ENCODE results near the gene ADIPOQ. TPM values are rescaled to one million over a fixed set of nuclear protein-coding genes. Genes with fewer than 3 reads are reported as not detected.

The ADIPOQ gene
- total RNA-seq, 3 donors from 2014 or later (not counting 1 experiment from before 2014, with no cell fraction given) = not detected

- H3K4me1 ChIP-seq (ENCODE audit: control insufficient read depth, insufficient read depth, low read length) = peaks cover 14% of the 10 kb centered on the region
- intact Hi-C loops (cut with micrococcal nuclease) = loop anchor here (10.0 kb wide), 1 partner anchor 54 kb away; the partner anchor contains the start of gene ST6GAL1
- Mint-ChIP-seq H3K9me3 (no peaks in the 10 kb centered on the region), H3K36me3 (no peaks in the 10 kb centered on the region), H3K27ac (no peak overlapping the region), H3K4me1 (peaks cover 35 to 39% of the 10 kb centered on the region in 2 donors), H3K27me3 (ENCODE audit: low read depth in 2 of 2) (no peaks in the 10 kb centered on the region), H3K4me3 (no peak overlapping the region)
- no peaks in the 10 kb centered on the region for H3K36me3 ChIP-seq (ENCODE audit: control insufficient read depth, insufficient read depth, low read length)
- TF ChIP-seq CTCF (IDR thresholded peaks at IDR 0.05) = no peak
- peaks cover 3% of the 10 kb centered on the region for H3K9me3 ChIP-seq (ENCODE audit: control insufficient read depth, insufficient read depth, low read length)
- ATAC-seq = no peak
- WGBS (ENCODE audit: insufficient coverage) = 72% methylated on average over 4 of the region's 4 CpGs
- DNase-seq = no peak
- H3K4me3 ChIP-seq (ENCODE audit: low read length) = no peak overlapping the region
- no peaks in the 10 kb centered on the region for H3K27me3 ChIP-seq (ENCODE audit: control insufficient read depth, insufficient read depth, low read length)
- H3K27ac ChIP-seq (ENCODE audit: low read length) = no peak overlapping the region
Observed at GRCh38 chr3:186880406-186880805, 37.9 kb downstream of the ADIPOQ start.

- intact Hi-C loops (cut with micrococcal nuclease) = loop anchor here (10.0 kb wide), 1 partner anchor 53 kb away; the partner anchor contains the start of gene ST6GAL1
- TF ChIP-seq CTCF (IDR thresholded peaks at IDR 0.05) = no peak
- WGBS (ENCODE audit: insufficient coverage) = 29% methylated on average over 3 of the region's 4 CpGs
- Histone ChIP-seq H3K9me3 (ENCODE audit: control insufficient read depth, insufficient read depth, low read length) (peaks cover 3% of the 10 kb centered on the region), H3K36me3 (ENCODE audit: control insufficient read depth, insufficient read depth, low read length) (no peaks in the 10 kb centered on the region), H3K27me3 (ENCODE audit: control insufficient read depth, insufficient read depth, low read length) (no peaks in the 10 kb centered on the region), H3K4me1 (ENCODE audit: control insufficient read depth, insufficient read depth, low read length) (peaks cover 14% of the 10 kb centered on the region), H3K4me3 (ENCODE audit: low read length) (no peak overlapping the region), H3K27ac (ENCODE audit: low read length) (no peak overlapping the region)
- H3K4me1 Mint-ChIP-seq = peaks cover 35 to 39% of the 10 kb centered on the region in 2 donors
- no peaks in the 10 kb centered on the region for H3K9me3 Mint-ChIP-seq
- H3K36me3 Mint-ChIP-seq = no peaks in the 10 kb centered on the region
- no peak for DNase-seq
- H3K27me3 Mint-ChIP-seq (ENCODE audit: low read depth in 2 of 2) = no peaks in the 10 kb centered on the region
- H3K4me3 Mint-ChIP-seq = peak overlapping the region; percentile 61
- ATAC-seq = peak in 2 of 3 donors; percentile 12 to 41
- H3K27ac Mint-ChIP-seq = peak overlapping the region; percentile 25 to 47
Observed at GRCh38 chr3:186882150-186882524, 39.6 kb downstream of the ADIPOQ start.

GRCh38 chr3:186882881-186883685, 40.6 kb downstream of the ADIPOQ start:
- Mint-ChIP-seq H3K4me1 (peaks cover 39 to 43% of the 10 kb centered on the region in 2 donors), H3K27ac (peak overlapping the region; percentile 41 to 45), H3K4me3 (peak overlapping the region; percentile 71)

More at GRCh38 chr3:186882881-186883685, 40.6 kb downstream of the ADIPOQ start:
- Histone ChIP-seq H3K36me3 (ENCODE audit: control insufficient read depth, insufficient read depth, low read length) (no peaks in the 10 kb centered on the region), H3K4me3 (ENCODE audit: low read length) (no peak overlapping the region), H3K27me3 (ENCODE audit: control insufficient read depth, insufficient read depth, low read length) (no peaks in the 10 kb centered on the region), H3K4me1 (ENCODE audit: control insufficient read depth, insufficient read depth, low read length) (peaks cover 14% of the 10 kb centered on the region), H3K27ac (ENCODE audit: low read length) (no peak overlapping the region), H3K9me3 (ENCODE audit: control insufficient read depth, insufficient read depth, low read length) (peaks cover 3% of the 10 kb centered on the region)
- H3K36me3 Mint-ChIP-seq = no peaks in the 10 kb centered on the region
- DNase-seq (no peak), ATAC-seq (peak in 2 of 3 donors; percentile 50 to 57)
- no peaks in the 10 kb centered on the region for H3K9me3 Mint-ChIP-seq
- WGBS (ENCODE audit: insufficient coverage) = 85% methylated on average over 5 of the region's 6 CpGs
- no peak for TF ChIP-seq CTCF (IDR thresholded peaks at IDR 0.05)
- intact Hi-C loops (cut with micrococcal nuclease) = loop anchor here (10.0 kb wide), 1 partner anchor 52 kb away; the partner anchor contains the start of gene ST6GAL1
- no peaks in the 10 kb centered on the region for H3K27me3 Mint-ChIP-seq (ENCODE audit: low read depth in 2 of 2)

Measured in natural killer cell (primary cell).